Measurements from ENCODE around the gene NUP35.

The NUP35 gene, protein sequence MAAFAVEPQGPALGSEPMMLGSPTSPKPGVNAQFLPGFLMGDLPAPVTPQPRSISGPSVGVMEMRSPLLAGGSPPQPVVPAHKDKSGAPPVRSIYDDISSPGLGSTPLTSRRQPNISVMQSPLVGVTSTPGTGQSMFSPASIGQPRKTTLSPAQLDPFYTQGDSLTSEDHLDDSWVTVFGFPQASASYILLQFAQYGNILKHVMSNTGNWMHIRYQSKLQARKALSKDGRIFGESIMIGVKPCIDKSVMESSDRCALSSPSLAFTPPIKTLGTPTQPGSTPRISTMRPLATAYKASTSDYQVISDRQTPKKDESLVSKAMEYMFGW

DNA sequence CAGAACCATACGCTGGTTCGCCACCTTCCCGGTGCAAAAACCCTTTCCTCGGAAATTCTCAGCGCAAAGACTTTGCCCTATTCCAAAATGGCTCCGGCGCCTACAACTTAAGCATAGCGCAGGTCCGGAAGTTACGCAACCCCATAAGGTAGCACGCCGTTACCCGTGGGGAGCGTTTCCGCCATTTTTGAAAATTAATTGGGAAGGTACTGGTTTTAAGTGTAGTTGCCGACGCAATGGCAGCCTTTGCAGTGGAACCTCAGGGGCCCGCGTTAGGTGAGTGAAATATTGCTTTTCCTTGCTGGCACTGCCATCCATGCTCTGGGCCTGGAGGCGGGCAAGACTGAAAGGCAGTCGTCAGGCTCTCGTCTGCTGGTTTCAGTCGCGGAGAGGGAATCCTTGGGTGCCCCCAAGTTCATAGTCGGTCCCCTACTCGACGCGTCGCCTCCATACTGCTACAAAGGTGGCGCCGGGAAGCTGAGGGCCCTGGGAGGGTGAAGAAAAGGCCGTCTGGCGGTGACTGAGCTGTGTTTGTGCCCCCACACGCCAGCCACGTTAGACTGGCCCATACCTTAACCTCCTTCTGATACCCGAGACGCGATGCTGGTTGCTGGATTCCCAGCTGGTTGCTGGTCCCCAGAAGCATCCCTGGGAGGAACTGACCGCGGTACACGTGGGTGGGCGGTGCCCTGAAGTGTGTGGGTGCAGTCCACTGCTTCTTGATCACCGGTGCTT lies at the start of gene NUP35:
Gene NUP35 (plus strand): TSS at position 222 of the 735 bp plus-strand sequence. CDS start 15 bp downstream, at position 237.
- peak; percentile 74 for DNase-seq

DNA sequence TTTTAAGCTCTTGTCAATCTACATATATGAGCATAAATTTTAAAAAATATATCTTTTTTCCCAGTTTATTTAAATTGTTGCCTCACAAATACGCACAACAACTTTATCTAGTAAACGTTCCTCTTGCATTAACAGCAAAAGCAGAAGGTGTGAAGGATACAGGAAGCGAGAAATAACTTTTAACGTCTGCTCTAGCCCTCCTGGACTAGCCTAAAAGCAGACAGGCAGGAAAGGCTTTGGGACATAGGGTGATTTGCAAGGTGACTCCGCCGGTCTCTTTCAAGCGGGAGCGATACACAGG lies 46.1 kb upstream of the NUP35 start:
- no peak for DNase-seq

DNA sequence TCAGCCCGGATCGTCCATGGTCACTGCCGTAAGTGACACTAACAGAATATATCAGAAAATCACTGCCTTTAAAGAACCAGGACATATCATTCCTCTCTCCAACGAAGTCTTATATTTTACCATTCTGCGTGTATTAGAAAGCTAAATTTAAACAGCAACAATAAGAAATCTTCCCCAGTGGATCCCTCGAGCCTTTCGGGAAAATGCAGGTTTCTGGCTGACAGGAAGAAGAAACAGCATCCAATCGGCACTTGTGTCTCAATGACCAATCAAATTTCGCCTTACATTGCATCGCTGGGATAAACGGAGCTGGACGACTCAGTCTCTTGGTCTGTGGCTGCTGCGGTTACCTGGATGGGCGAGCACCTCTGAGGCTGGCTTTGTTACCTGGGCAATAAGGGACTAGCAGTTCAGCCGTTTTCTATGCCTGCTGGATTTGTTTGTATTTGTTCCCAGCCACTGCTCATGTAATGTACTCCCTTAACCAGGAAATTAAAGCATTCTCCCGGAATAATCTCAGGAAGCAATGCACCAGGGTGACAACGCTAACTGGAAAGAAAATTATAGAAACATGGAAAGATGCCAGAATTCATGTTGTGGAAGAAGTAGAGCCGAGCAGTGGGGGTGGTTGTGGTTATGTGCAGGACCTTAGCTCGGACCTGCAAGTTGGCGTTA lies 45.6 kb upstream of the NUP35 start, which contains the start of gene DUSP19:
Gene DUSP19 (plus strand): TSS at position 284 of the 675 bp plus-strand sequence. CDS start 187 bp downstream, at position 471.
- DNase-seq, result peak; percentile 61

DNA sequence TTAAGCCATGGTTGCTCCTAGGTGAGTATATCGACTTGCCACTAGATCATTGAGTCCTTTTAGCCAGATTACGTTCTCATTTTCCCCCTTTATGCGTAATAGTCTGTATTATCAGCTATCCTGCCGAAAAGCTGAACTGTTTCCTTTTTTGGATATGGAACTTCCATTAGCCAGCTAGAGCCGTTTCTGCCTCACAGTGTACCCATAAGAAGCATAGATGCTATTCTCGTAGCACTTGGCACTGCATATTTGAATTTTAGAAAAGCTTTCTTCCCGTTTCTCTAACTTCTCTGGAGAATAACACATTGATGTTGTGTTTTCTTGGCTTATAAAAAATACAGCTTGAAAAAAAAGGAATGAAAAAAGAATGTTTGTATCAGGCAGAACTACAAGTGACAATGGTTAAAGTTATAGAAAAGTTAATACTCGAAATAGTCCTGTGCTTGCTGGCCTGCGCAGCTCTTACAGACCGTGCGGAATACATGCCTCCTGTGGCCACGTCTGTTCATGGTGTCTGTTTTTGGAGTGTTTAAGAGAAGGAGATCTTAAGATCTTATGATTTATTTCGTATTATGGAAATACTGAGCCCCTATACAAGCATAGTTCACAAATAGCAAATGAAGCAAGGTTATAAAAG lies 45.0 kb upstream of the NUP35 start:
- no peak for DNase-seq

DNA sequence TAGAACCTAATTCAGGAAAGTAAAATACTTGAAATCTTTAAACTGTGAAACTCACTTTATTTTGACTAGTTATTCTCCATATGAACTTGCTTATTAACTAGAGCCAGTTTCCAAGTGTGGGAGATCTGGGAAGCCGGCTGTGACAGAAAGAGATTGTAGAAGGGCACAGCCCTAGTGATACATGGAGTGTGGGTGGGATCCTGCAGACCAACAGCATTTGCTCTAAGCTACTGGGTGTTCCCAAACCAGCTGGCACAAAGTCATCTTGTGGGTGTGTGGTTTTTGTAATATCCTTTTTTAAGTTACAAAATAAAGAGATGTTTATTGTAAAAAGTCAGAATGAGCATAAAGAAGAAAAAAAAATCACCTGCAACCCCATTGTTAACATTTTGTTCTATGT lies 42.3 kb upstream of the NUP35 start:
- no peak for DNase-seq

DNA sequence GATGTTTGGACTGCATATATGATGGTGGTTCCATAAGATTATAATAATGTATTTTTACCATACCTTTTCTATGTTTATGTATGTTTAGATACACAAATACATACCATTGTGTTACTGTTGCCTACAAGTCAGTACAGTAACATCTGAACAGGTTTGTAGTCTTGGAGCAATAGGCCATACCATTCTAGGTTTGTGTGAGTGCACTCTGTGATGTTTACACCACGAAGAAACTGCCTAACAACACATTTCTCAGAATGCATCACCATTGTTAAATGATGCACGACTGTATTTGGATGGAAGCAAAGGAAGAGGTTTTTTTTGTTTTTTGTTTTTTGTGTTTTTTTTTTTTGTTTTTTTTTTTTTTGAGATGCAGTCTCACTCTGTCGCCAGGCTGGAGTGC lies 36.2 kb upstream of the NUP35 start:
- DNase-seq, result no peak

DNA sequence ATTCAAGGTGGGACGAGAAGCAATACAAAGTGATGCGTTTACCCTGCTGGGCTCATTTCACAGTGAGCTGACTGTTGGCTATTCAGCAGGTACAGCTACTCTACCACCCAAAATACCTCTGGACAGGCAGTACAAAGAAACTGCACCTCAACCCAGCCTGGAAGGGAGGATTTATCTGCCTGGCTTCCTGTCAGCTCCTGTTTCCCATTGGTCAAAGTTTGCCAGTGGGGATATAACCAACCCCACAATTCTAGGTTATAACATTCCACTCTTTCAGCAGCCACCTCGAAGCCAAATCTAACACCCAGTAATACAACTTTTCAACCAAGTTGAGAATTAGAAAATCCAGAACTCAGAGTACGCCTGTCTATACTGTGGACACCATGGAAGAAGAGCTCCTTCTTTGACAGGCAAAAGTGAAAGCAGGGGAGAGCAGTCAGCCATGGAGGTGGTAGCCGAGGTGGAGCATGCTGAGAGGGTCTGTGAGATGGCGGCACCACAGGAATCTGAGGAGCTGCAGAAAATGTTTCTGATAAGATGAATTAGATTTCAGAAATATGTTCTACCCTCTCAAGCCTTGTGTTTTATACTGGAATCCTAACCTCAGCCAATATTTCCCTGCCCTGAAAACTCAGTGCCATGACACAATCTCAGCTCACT lies 34.9 kb upstream of the NUP35 start:
- DNase-seq, result no peak

DNA sequence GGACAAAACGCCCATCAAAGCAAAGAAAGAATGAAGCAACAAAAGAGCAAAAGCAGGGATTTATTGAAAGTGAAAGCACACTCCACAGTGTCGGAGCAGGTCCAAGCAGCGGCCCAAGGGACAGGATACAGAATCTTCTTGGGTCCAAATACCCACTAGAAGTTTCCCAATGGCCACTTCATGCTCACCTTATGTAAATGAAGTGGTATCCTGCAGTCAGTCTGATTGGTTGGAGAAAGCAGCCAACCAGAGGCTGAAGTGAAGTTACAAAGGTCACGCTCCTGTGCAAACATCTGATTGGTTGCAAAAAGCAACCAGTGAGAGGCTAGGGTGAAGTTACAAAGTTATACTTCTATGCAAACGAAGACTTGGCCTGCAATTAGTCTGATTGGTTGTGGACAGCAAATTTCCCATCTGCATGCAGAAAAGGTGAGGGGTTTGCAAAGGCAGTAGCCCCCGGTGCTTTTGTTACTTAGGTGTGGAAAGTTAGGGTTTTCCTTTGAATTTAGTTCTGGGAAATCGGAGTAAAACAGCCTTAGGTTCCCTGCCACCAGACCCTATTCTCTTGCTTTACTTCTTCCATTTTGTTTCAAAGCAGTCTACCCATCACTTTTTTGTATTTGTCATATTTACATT lies 32.8 kb upstream of the NUP35 start:
- no peak for DNase-seq

DNA sequence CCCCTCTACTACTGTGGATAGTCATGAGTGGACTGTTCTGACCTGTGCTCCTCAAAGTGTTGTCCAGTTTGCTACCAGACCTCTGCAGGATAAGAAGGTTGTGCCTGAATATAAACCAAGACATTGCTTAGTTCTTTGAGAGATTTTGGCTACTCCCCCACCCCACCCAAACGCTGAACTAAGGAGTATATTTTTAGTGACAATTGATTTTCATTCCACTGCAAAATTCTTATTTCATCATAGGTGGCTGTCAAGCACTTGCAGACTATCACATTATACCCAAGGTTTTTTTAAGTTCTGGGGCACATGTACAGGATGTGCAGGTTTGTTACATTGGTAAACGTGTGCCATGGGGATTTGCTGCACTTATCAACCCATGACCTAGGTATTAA lies 32.3 kb upstream of the NUP35 start:
- no peak for DNase-seq

DNA sequence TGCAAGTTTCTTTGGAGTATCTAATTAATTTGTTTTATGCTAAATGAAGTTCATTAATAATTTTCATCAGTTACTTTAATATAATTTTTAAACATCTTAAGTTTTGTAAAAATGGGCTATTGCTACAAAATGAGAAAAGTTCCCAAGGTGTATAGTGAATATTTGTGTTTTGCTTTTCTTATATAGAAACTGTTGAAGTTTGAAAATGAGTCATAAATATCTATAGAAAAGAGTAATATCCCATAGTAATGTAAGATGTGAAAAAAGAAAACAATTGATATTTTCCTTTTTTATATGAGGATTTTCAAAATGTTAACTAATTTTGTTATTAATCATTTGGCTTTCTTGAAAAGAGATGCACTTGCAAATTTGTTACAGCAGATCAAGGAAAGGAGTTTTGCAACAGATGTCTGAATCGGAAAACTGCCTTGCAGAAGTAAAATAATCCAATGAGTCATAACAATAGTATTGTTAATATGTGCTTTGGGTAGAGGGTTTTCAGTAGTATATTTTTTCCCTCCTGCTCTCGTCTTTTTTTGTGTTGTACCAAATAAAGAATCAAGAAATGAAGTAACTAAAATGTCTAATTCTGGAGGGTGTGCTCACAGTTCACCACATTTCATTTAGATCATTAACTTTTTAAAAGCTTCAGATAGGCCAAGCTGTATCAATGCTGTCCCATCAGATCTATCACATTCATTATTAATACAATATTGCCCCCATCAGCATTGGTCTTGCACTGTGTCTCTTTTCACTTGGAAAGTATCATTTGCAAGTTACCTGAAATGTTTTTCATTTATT lies 30.2 kb upstream of the NUP35 start:
- DNase-seq, result no peak

DNA sequence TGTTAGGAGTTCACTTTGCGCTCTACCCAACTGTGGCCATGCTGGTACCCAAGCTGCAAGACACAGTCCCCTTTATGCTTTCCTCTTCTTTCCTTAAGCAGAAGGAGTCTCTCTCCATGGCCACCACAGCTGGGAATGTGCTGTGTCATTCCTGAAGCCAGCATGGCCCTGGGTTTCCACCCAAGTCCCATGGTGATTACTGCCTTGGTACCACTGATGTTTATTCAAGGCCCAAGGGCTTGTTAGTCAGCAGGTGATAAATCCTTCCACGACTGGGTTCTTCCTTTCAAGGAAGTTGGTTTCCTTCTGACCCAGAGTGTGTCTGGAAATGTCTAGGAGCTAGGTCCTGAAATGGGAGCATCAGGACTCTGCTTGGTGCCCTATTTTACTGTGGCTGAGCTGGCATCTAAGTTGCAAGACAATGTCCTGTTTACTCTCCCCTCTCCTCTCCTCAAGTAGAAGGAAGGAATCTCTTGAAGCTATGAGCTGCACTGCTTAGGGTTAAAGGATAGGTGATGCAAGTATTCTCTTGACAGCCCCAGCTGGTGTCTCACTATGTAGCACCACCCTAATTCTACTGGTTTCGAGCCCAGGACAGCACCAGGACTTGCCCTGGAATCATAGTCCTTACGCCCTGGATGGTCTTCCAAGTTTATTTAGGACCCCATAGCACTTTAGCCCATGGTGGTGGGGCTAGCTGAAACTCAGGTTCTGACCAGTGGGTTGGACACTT lies 18.7 kb upstream of the NUP35 start:
- no peak for DNase-seq

DNA sequence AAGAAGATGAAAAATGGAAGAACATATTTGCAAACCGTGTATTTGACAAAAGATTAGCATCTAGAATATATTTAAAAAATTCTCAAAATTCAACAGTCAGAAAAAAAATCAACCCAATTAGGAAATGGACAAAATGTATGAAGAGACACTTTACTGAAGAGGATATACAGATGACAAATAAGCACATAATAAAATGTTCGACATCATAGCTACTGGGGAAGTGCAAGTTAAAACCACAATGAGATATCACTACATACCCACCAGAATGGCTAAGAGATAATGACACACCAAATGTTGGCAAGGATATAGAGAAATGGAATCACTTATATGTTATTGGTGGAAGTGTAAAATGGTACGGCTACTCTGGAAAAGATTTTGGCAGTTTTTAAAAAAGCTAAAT lies 11.7 kb upstream of the NUP35 start:
- no peak for DNase-seq

DNA sequence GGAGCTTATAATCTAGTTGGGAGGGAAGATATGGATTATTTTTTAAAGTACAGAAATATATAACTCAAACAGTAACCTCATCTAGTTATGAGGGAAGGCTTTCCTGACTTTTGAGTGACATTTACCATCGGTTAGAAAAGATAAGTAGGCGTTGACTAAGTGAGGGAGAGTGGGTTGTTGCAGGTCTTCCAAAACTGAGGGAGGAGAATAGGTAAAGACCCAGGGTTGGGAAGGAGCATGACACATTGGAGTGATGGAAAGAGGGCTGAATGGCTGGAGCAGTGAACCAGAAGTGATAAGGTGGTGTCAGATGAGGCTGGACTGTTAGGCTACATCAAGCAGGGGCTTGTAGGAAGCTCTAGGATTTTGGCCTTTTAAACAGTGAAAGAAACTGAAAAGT lies 10.6 kb upstream of the NUP35 start:
- DNase-seq, result no peak

DNA sequence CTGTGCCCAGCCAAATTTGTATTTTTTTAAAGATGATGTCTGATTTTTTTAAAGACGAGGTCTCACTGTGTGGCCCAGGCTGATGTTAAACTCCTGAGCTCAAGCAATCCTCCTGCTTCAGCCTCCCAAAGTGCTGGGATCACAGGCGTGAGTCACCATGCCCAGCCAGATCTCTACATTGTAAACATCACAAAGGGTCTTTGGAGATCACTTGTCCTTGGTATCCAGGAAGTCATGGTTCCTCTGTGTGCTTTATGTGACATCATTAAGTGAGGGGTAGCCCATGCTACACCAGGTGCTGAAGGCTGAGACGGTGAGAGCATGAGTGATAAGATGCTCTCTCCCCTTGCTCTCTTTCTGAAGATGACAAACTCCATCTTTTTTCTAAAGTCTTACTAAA lies 7.0 kb upstream of the NUP35 start:
- no peak for DNase-seq

DNA sequence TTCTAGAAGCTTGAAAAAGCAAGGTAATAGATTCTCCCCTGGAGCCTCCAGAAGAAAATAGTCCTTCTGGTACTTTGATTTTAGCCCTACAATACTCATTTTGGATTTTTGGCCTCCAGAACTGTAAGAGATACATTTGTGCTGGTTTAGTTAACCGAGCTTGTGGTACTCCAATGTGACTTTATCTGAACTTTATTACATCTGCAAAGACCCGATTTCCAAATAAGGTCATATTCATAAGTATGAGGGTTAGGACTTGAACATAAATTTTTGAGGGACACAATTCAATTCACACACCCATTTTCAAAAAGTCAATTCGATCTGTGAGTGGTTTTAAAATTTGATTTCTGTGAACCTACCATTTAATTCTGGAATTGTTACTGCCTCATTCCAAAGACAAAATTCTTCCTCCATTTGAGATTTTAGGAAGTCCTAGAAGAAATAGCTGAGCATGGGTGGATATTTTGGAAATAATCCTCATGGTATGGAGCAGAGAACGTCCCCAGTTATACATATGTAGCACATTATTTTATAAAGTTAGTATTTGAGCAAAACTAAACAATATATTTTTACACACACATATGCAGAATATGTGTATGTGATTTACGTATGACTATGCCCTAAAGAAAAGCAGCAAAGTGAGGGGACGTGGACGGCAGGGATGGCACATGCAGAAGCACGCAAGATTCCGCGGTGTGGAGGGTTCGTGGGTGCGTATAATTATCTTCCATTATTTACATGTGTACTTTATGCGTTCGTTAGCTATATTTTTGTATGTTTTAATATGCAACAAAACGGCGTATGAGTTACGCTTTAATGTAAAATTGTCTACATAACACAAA lies 905 bp upstream of the NUP35 start:
- DNase-seq, result no peak

DNA sequence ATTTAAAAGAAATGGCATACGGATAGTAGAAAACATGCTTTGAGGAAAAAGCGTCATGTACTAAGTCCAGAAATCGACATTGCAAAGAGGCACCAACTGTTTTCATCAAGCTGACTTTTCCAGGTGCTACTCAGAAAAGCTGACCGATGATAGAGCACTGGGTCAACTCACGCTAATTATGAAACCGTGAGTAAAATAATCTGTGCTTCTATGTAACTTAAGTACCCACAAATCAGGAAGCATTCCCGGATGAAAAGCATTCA lies 353 bp upstream of the NUP35 start:
- no peak for DNase-seq

DNA sequence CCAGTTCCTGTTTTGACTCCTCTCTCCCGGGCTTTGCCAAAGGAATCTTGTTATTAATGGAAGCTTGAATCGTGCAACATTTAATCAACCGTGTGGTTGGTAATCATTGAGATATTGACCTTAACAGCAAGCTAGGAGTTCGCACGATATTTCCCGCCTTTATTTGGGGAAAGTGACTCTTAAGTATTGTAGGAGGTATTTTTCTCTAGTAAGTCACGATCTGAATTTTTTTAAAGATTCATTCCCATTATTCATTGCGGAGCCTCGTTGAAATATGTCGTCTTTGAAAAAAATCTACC lies 663 bp downstream of the NUP35 start:
- no peak for DNase-seq

DNA sequence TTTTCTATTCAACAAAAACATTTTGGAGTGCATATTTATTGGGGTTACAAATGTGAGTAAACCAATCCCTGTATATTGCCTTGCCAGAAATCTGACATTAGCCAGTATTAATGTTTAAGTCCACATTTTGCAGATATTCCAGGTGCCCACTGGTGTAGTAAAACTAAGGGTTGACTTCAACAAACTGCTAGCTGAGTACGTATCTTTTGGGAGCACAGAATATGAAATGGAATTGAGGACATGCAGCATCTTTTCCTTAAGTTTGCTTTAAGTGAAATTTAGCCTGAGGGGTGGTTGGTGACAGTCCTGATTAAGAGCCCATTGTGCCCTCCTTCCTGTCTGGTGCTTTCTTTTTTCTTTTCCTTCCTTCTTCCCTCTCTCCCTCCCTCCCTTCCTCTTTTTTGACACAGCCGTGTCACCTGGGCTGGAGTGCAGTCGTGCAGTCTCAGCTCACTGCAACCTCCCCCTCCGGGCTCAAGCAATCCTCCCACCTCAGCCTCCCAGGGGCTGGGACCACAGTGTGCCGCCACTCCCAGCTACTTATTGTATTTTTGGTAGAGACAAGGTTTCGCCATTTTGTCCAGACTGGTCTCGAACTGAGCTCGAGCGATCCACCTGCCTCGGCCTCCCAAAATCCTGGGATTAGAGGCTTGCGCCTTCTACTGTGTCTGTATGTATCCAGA lies 1.6 kb downstream of the NUP35 start:
- DNase-seq, result no peak

DNA sequence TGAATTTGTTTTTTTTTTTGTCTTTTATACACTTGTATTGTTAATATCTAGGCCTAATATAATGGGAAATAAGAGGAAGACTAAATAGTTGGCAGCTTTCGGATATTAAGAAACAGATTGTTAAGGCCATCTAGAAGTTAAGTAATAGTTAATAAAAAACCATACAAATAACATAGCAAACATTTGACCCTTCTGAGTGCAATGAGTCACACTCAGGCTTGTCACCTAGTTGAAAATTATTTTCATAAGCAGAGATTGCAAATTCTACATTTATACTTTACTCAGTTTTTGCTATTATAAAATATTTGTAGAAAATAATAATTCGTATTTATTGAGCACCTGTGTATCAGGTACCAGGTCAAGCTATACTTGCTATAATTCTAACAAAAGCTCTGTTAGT lies 2.4 kb downstream of the NUP35 start:
- DNase-seq, result no peak

DNA sequence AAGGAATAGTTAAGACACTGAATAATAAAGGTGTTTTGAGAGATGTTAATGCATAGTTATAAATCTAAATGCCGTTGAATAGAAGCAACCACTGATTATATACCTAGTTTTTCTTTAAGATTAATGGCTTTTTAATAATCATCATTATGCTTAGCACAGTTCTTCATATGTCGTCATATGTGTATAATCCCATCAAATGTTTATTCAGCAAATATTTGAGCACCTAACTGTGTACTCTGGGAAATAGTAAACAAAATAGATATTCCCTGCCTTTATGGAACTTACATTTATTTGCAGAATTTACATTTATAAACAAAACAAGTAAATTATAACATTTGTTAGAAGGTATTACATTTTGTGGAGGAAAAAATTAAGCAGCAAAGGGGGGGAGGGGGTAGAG lies 9.8 kb downstream of the NUP35 start:
- no peak for DNase-seq

Data from activated CD4-positive, alpha-beta T cell treated with anti-CD3 and anti-CD28 coated beads for 1 hour (primary cell).